ENCODE data around the gene SPIRE1. TPM values are rescaled to one million over a fixed set of nuclear protein-coding genes. Genes with fewer than 3 reads are reported as not detected.
"Not testable (repeated sequence)": the region's sequence is repeated elsewhere in the genome, so short reads cannot be mapped to it uniquely, and the experiment has no call there.

Gene SPIRE1
- total RNA-seq, 1 experiment from 2014 or later, result 14.5 TPM

- H3K4me3 ChIP-seq (ENCODE audit: insufficient read depth, low read depth, low read length), result no peak overlapping the region
- no peak for DNase-seq
- H3K36me3 ChIP-seq (replicated peaks; ENCODE audit: control insufficient read depth, insufficient read depth, low read length), result no peaks in the 10 kb centered on the region
- no peaks in the 10 kb centered on the region for H3K27me3 ChIP-seq (ENCODE audit: control insufficient read depth, insufficient read depth, low read length)
Observed at GRCh38 chr18:12637393-12637792, 20.5 kb downstream of the SPIRE1 start.

GRCh38 chr18:12631831-12632477 is 26.0 kb downstream of the SPIRE1 start:
- DNase-seq, result no peak
- Histone ChIP-seq H3K36me3 (replicated peaks; ENCODE audit: control insufficient read depth, insufficient read depth, low read length) (no peaks in the 10 kb centered on the region), H3K4me3 (ENCODE audit: insufficient read depth, low read depth, low read length) (no peak overlapping the region), H3K27me3 (ENCODE audit: control insufficient read depth, insufficient read depth, low read length) (no peaks in the 10 kb centered on the region)

GRCh38 chr18:12630136-12630535 is 27.8 kb downstream of the SPIRE1 start:
- no peak for DNase-seq
- Histone ChIP-seq H3K27me3 (ENCODE audit: control insufficient read depth, insufficient read depth, low read length) (no peaks in the 10 kb centered on the region), H3K4me3 (ENCODE audit: insufficient read depth, low read depth, low read length) (no peak overlapping the region), H3K36me3 (replicated peaks; ENCODE audit: control insufficient read depth, insufficient read depth, low read length) (no peaks in the 10 kb centered on the region)

GRCh38 chr18:12628706-12629702 is 28.9 kb downstream of the SPIRE1 start:
- Histone ChIP-seq H3K4me3 (ENCODE audit: insufficient read depth, low read depth, low read length) (no peak overlapping the region), H3K36me3 (replicated peaks; ENCODE audit: control insufficient read depth, insufficient read depth, low read length) (no peaks in the 10 kb centered on the region), H3K27me3 (ENCODE audit: control insufficient read depth, insufficient read depth, low read length) (no peaks in the 10 kb centered on the region)
- no peak for DNase-seq

- DNase-seq; H3K4me3 ChIP-seq (ENCODE audit: insufficient read depth, low read depth, low read length); H3K36me3 ChIP-seq (replicated peaks; ENCODE audit: control insufficient read depth, insufficient read depth, low read length); H3K27me3 ChIP-seq (ENCODE audit: control insufficient read depth, insufficient read depth, low read length): not testable (repeated sequence)
Observed at GRCh38 chr18:12627199-12627598, 30.7 kb downstream of the SPIRE1 start.

- no peaks in the 10 kb centered on the region for H3K27me3 ChIP-seq (ENCODE audit: control insufficient read depth, insufficient read depth, low read length)
- no peak overlapping the region for H3K4me3 ChIP-seq (ENCODE audit: insufficient read depth, low read depth, low read length)
- no peak for DNase-seq
- no peaks in the 10 kb centered on the region for H3K36me3 ChIP-seq (replicated peaks; ENCODE audit: control insufficient read depth, insufficient read depth, low read length)
Observed at GRCh38 chr18:12625241-12625640, 32.7 kb downstream of the SPIRE1 start.

- no peaks in the 10 kb centered on the region for H3K36me3 ChIP-seq (replicated peaks; ENCODE audit: control insufficient read depth, insufficient read depth, low read length)
- H3K27me3 ChIP-seq (ENCODE audit: control insufficient read depth, insufficient read depth, low read length), result no peaks in the 10 kb centered on the region
- DNase-seq, result no peak
- H3K4me3 ChIP-seq (ENCODE audit: insufficient read depth, low read depth, low read length), result no peak overlapping the region
Observed at GRCh38 chr18:12621742-12622306, 36.1 kb downstream of the SPIRE1 start.

GRCh38 chr18:12615748-12616147 is 42.2 kb downstream of the SPIRE1 start:
- H3K36me3 ChIP-seq (replicated peaks; ENCODE audit: control insufficient read depth, insufficient read depth, low read length), result no peaks in the 10 kb centered on the region
- no peak overlapping the region for H3K4me3 ChIP-seq (ENCODE audit: insufficient read depth, low read depth, low read length)
- DNase-seq, result no peak
- H3K27me3 ChIP-seq (ENCODE audit: control insufficient read depth, insufficient read depth, low read length), result no peaks in the 10 kb centered on the region

- no peak for DNase-seq
- Histone ChIP-seq H3K36me3 (replicated peaks; ENCODE audit: control insufficient read depth, insufficient read depth, low read length) (no peaks in the 10 kb centered on the region), H3K27me3 (ENCODE audit: control insufficient read depth, insufficient read depth, low read length) (no peaks in the 10 kb centered on the region)
Observed at GRCh38 chr18:12608301-12608700, 49.6 kb downstream of the SPIRE1 start.

GRCh38 chr18:12606592-12607315 is 51.2 kb downstream of the SPIRE1 start:
- Histone ChIP-seq H3K27me3 (ENCODE audit: control insufficient read depth, insufficient read depth, low read length) (no peaks in the 10 kb centered on the region), H3K4me3 (ENCODE audit: insufficient read depth, low read depth, low read length) (no peak overlapping the region), H3K36me3 (replicated peaks; ENCODE audit: control insufficient read depth, insufficient read depth, low read length) (no peaks in the 10 kb centered on the region)
- DNase-seq, result no peak

More at GRCh38 chr18:12608301-12608700, 49.6 kb downstream of the SPIRE1 start:
- no peak overlapping the region for H3K4me3 ChIP-seq (ENCODE audit: insufficient read depth, low read depth, low read length)

GRCh38 chr18:12604445-12605007 is 53.4 kb downstream of the SPIRE1 start:
- Histone ChIP-seq H3K4me3 (ENCODE audit: insufficient read depth, low read depth, low read length) (no peak overlapping the region), H3K27me3 (ENCODE audit: control insufficient read depth, insufficient read depth, low read length) (no peaks in the 10 kb centered on the region), H3K36me3 (replicated peaks; ENCODE audit: control insufficient read depth, insufficient read depth, low read length) (no peaks in the 10 kb centered on the region)
- no peak for DNase-seq

- Histone ChIP-seq H3K4me3 (ENCODE audit: insufficient read depth, low read depth, low read length) (no peak overlapping the region), H3K36me3 (replicated peaks; ENCODE audit: control insufficient read depth, insufficient read depth, low read length) (no peaks in the 10 kb centered on the region), H3K27me3 (ENCODE audit: control insufficient read depth, insufficient read depth, low read length) (no peaks in the 10 kb centered on the region)
- no peak for DNase-seq
Observed at GRCh38 chr18:12599966-12600365, 57.9 kb downstream of the SPIRE1 start.

- Histone ChIP-seq H3K4me3 (ENCODE audit: insufficient read depth, low read depth, low read length) (no peak overlapping the region), H3K36me3 (replicated peaks; ENCODE audit: control insufficient read depth, insufficient read depth, low read length) (no peaks in the 10 kb centered on the region), H3K27me3 (ENCODE audit: control insufficient read depth, insufficient read depth, low read length) (no peaks in the 10 kb centered on the region)
- DNase-seq, result no peak
Observed at GRCh38 chr18:12599543-12599942, 58.4 kb downstream of the SPIRE1 start.
